H54 (cell line): ENCODE data around the gene KREMEN2.
"Not testable (repeated sequence)": the region's sequence is repeated elsewhere in the genome, so short reads cannot be mapped to it uniquely, and the experiment has no call there.

Source experiments
- DNase-seq: peaks from one replicate; pipeline ENCODE4 v3.0.0; 2011; ENCODE audit warnings: low spot score, mixed read lengths; ENCODE audit not compliant: insufficient read length
- FAIRE-seq: peaks from 3 replicates; lab custom pipeline; 2011; peaks lifted over from hg19 to GRCh38; lab: Jason Lieb, UNC
- POLR2A ChIP-seq: IDR thresholded peaks from 2 replicates; pipeline ENCODE4 v1.6.1; 2011; ENCODE audit warnings: low read depth, mild to moderate bottlenecking, low read length

KREMEN2 gene

DNA sequence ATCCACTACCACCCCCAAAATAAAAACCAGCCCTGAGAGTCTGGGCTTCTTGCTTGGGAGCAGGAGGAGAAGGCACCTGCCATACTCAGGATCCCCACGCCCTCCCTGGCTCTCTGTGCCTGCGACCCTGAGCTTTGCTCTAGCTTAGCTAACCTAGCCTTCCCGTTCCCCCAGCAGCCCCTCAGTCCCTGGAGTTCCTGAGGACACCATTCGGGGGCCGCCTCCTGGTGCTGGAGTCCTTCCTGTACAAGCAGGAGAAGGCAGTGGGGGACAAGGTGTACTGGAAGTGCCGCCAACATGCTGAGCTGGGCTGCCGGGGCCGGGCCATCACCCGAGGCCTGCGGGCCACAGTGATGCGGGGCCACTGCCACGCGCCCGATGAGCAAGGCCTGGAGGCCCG is 33.8 kb upstream of the KREMEN2 start:
- no peak for FAIRE-seq

DNA sequence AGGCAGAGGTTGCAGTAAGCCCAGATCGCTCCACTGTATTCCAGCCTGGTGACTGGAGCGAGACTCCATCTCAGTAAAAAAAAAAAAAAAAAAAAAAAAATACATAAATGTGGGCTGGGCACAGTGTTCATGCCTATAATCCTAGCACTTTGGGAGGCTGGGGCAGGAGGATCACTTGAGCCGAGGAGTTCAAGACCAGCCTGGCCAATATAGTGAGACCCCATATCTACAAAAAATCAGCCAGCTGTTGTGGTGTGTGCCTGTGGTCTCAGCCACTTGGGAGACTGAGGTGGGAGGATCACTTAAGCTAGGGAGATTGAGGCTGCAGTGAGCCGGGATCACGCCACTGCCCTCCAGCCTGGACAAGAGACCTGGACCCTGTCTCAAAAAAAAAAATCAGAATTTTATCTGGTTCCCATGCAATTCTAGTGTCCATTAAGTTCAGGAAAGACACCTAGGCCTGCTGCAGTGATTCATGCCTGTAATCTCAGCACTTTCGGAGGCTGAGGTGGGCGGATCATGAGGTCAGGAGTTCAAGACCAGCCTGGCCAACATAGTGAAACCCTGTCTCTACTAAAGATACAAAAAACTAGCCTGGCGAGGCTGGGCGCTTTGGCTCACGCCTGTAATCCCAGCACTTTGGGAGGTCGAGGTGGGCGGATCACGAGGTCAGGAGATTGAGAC is 32.7 kb upstream of the KREMEN2 start:
- FAIRE-seq, DNase-seq: not testable (repeated sequence)

More for the DNA sequence above, 33.8 kb upstream of the KREMEN2 start:
- no peak for TF ChIP-seq POLR2A
- DNase-seq = no peak

DNA sequence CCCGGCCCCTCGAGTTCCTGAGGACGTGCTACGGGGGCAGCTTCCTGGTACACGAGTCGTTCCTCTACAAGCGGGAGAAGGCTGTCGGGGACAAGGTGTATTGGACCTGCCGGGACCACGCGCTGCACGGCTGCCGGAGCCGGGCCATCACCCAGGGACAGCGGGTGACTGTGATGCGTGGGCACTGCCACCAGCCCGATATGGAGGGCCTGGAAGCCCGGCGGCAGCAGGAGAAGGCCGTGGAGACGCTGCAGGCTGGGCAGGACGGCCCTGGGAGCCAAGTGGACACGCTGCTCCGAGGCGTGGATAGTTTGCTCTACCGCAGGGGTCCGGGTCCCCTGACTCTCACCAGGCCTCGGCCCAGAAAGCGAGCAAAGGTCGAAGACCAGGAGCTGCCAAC is 30.9 kb upstream of the KREMEN2 start:
- FAIRE-seq = no peak
- TF ChIP-seq POLR2A = no peak
- DNase-seq = no peak

DNA sequence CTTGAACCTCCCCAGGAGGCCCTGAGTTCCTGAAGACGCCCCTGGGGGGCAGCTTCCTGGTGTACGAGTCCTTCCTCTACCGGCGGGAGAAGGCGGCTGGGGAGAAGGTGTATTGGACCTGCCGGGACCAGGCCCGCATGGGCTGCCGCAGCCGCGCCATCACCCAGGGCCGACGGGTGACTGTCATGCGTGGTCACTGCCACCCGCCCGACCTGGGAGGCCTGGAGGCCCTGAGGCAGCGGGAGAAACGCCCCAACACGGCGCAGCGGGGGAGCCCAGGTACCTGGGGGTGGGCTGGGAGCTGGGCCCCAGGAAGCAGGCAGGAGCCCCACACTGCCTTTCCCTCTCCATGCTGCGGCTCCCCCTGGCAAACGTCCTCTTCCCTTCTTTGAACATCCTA is 30.4 kb upstream of the KREMEN2 start:
- TF ChIP-seq POLR2A = no peak
- FAIRE-seq = no peak
- no peak for DNase-seq

DNA sequence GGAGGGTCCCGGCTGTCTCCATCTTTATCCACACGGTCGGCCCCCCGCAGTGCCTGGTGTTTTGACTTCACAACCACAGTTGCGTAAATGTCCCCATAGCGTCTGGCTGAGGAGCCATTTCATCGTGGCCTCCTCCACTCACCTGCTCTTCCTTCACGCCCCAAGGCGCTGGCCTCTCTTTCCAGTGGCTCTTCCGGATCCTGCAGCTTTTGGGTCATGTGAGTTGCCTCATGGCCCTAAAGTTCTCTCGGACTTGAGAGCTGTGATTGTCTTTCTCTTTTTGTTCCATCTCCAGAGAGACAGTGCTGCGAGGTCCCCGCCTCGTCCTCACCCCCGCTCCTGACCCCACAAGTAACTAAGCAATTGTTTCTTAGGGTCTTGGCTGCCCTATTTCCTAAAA is 29.6 kb upstream of the KREMEN2 start:
- DNase-seq (no peak), FAIRE-seq (no peak)
- TF ChIP-seq POLR2A = no peak

DNA sequence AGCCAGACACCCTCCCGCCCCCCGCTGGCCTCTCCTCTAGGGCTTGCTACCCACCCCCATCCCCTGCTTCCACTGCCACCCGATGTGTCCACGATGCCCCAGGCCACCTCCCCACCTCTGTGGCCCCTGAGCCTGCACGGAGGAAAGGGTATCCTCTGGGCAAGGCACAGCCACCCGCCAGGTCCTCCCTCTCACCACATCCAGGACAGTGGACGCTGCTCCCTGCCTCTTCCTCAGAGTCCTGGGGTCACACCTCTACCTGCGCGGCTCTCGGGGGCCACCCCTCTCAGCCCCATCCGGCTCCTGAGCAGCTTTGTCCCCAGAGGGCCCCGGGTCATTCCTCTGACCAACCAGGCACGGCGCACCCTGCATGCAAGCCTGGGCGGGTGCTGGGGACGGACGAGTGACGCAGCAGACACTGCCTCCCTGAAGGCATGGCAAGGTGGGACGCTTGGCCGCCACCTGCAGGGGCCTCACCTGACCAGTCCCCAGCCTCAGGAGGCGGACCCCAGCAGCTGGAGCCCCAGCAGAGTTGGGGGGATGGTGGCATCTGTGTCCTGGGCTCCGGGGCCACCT is 27.6 kb upstream of the KREMEN2 start:
- DNase-seq (no peak), FAIRE-seq (no peak)
- TF ChIP-seq POLR2A = no peak

DNA sequence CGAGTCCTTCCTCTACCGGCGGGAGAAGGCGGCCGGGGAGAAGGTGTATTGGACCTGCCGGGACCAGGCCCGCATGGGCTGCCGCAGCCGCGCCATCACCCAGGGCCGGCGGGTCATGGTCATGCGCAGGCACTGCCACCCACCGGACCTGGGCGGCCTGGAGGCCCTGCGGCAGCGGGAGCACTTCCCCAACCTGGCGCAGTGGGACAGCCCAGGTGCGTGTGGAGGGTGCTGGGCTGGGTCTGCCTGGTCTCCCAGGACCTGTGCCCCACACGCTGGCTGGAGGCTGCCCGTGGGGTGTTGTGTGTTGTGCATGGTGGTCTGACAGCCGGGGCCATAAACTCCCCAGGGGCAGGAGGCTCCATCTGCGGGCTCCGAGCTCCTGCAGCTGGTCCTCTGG is 26.9 kb upstream of the KREMEN2 start:
- DNase-seq = no peak
- no peak for FAIRE-seq
- no peak for TF ChIP-seq POLR2A

DNA sequence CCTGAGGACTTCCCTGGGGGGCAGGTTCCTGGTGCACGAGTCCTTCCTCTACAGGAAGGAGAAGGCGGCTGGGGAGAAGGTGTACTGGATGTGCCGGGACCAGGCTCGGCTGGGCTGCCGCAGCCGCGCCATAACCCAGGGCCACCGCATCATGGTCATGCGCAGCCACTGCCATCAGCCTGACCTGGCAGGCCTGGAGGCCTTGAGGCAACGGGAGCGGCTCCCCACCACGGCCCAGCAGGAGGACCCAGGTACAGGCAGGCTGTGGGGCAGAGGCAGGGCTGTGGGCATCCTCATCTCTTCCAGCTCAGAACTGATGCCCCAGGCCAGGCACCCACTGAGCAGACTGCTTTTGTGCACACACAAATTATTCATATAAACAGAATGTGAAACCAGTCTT is 25.9 kb upstream of the KREMEN2 start:
- DNase-seq = no peak
- TF ChIP-seq POLR2A = no peak
- FAIRE-seq = no peak

DNA sequence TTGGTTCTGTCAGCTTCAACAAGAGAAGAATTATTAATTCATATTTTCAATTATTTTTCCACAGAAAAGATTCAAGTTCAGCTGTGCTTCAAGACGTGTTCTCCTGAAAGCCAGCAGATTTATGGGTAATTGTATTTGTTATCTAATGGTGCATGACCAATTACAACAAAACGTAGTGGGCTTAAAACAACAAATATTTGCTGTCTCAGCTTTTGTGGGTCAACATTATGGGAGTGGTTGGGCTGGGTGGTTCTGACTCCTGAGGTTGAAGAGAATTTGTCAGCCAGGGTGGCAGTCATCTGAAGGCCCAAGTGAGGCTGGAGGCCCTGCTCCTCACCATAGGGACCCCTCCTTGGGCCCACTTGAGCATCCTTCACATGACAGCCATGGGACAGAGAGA is 24.1 kb upstream of the KREMEN2 start:
- no peak for DNase-seq
- TF ChIP-seq POLR2A = no peak
- FAIRE-seq = no peak

DNA sequence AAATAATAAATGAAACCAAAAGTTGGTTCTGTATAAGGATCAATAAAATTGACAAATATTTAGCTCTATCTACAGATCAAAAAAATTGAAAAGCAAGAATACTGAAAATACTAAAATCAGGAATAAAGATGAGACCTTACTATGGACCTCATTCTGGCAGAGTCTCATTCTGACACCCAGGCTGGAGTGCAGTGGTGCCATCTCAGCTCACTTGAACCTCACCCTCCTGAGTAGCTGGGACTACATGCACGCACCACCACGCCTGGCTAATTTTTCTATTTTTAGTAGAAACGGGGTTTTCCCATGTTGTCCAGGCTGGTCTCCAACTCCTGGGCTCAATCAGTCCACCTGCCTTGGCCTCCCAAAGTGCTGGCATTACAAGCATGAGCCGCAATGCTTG is 22.0 kb upstream of the KREMEN2 start:
- FAIRE-seq (no peak), DNase-seq (no peak)
- no peak for TF ChIP-seq POLR2A

DNA sequence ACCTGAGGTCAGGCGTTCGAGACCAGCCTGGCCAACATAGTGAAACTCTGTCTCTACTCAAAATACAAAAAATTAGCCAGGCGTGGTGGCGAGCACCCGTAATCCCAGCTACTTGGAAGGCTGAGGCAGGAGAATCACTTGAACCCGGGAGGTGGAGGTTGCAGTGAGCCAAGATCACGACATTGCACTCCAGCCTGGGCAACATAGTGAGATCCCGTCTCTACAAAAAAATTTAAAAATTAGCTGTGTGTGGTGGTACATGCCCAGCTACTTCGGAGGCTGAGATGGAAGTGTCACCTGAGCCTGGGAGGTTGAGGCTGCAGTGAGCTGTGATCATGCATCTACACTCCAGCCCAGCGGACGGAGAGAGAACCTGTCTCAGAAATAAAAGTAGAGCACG is 20.4 kb upstream of the KREMEN2 start:
- DNase-seq, FAIRE-seq: not testable (repeated sequence)

DNA sequence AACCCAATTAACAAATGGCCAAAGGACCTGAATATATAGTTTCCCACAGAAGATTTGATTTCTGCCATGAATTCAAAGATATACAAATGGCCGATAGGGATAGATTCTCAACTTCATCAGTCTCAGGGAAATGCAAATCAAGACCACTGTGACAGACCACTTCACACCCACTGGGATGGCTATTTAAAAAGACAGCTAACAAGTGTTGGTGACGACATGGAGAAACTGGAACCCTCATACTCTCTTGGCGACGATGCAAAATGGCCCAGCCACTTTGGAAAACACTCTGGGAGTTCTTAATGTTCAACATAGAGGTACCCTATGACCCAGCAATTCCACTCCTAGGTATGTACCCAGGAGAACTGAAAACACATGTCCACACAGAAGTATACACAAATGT is 17.4 kb upstream of the KREMEN2 start:
- no peak for FAIRE-seq
- DNase-seq = no peak
- no peak for TF ChIP-seq POLR2A

DNA sequence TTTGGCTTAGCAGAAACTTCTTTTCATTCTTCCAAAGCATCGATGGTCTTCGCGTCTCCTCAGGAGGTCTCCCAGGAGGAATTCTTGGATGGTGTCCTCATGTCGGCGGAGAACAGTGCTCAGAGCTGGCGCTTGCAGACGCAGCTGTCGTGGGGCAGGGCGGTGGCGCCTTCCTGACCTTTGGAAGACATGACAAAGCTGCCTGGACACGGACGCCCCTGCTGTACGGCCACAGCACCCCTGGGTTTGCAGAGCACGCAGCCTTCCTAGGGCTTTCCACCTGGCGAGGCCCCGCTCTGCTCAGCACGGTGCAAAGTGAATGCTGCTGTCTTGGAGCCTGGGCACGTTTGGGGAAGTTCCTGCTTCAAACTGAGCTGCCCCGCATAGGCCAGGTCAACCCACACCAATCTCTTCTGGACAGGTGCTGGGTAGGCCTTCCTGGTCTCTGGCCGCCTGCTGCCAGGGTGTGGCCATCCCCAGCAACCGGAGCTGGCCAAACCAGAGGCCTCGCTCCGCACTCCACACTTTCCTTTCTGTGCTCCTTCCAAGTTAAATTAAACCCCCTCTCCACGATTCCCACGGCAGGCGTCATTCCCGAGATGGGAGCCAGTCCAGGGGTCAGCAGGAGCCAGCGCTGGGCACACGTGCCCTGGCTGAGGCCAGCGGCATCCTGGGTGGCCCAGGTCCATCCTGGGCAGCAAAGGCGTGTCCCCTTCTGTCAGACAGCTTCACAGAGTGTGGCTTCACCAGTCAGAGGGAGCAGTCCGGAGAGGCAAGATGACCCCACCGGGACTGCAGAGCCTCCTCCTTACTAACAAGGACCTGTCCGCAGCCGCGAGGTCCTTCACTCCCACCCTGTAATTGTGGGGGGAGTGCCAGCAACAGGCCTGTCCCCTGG is 15.0 kb upstream of the KREMEN2 start:
- FAIRE-seq (no peak), DNase-seq (no peak)
- TF ChIP-seq POLR2A = no peak

DNA sequence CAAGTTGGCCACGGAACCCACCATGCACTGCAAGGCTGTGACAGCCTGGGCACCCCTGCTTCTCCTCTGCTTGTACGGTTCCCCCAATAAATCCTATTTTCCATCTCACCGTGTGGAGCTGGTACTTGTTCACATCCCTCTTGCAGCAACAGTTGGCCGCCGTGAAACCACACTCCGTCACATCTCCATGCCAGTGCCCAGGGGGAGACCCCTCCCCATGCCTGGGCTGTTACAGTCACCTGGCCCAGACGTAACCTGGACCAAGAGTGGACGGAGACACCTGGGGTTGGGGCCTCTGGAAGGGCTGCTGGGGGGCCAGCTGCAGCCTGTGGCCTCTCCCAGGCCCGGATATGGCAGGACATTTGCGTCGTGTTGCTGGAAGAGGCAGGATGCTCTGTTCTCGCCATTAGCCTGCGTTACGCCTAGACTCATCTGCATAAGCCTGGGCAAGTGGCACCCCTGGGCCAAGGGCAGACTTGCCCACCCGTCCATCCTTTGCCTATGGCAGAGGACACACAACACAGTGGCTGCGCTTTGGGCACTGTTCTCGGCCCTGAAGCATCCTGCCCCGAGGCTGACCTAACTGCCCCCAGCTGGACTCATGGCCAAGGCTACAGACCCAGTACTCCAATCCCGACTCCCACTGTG is 14.2 kb upstream of the KREMEN2 start:
- no peak for DNase-seq
- TF ChIP-seq POLR2A = no peak
- no peak for FAIRE-seq

DNA sequence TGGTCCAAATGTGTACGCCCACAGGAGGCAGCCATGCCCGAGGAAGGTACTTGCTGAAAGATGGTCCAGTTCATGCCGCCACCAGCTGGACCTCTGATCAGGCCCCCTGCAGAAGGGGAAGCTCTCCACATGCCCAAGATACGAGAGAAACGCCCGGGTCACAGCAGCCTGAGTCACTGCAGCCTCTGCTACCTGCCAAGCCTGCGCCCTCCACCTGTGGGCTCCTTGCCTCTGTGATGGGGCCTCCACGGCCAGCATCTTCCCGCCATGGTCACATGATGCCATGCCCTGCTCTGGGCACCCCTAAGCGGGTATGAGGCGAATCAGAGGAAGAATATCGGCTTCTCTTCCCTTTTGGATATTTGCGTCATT is 13.7 kb upstream of the KREMEN2 start:
- no peak for TF ChIP-seq POLR2A
- no peak for DNase-seq
- FAIRE-seq = no peak
